ENCODE data around the gene SERF1A. TPM values are rescaled to one million over a fixed set of nuclear protein-coding genes. Genes with fewer than 3 reads are reported as not detected.

Gene SERF1A
- 8.1 and 8.7 TPM in 2 replicates for total RNA-seq

DNA sequence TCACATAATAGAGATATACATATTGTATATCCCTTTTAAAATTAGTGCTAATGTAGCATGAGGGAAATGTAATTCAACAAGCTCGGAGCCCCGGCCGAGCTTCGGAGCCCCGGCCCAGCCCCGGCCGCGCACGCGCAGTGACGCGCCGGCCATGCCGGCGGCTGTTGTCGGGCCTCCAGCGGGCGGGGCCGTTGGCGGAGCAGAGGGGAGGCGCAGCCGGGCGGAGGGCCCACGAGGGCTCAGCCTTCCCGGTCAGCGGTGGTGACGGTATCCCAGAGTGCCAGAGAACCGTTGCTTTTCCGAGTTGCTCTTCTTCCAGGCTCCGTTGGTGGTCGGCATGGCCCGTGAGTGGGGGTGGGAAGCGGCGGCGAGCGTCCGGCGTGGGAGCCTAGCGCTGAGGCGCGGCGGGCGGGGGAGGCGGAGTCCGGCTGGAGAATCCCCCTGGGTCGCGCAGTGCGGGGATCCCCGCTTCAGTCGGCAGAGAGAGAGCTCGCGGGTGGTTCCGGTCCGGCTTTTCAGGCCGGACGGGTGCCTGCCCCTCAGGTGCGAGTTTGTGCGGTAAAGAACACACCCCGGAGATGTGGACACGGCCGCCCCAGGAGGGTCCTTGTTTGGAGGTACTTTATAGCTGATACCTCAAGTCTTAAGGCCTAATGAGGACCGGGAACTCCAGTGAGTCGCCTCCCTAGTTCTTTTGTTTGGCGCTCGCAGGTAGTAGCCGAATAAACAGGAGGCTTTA lies at the start of gene SERF1A:
SERF1A (plus strand) TSS at position 137 of the 739 bp plus-strand sequence; CDS start at position 338, 201 bp downstream.

Other genes starting within 250 kb of the SERF1A start
- gene SMN1, start 24.4 kb downstream of the SERF1A start, total RNA-seq = 19.8 and 25.4 TPM in 2 replicates
- gene NAIP, start 124.7 kb downstream of the SERF1A start, total RNA-seq = 1.8 and 5.4 TPM in 2 replicates
- 6.5 and 16.0 TPM in 2 replicates for gene GTF2H2, start 167.0 kb downstream of the SERF1A start, total RNA-seq

Data from bladder microvascular endothelial cell (primary cell).